Measurements from ENCODE around the gene GRID2. TPM values are rescaled to one million over a fixed set of nuclear protein-coding genes. Genes with fewer than 3 reads are reported as not detected.

GRID2 gene
- total RNA-seq, 1 donor from 2014 or later, result not detected

- intact Hi-C loops (cut with micrococcal nuclease), result no loop called here
Observed at GRCh38 chr4:93732509-93732908, 1428.7 kb downstream of the GRID2 start.

GRCh38 chr4:93740890-93741289, 1437.1 kb downstream of the GRID2 start:
- intact Hi-C loops (cut with micrococcal nuclease), result no loop called here

- intact Hi-C loops (cut with micrococcal nuclease), result no loop called here
Observed at GRCh38 chr4:93743022-93743421, 1439.3 kb downstream of the GRID2 start.

GRCh38 chr4:93743635-93744034, 1439.9 kb downstream of the GRID2 start:
- intact Hi-C loops (cut with micrococcal nuclease), result no loop called here

GRCh38 chr4:93744961-93745360, 1441.2 kb downstream of the GRID2 start:
- intact Hi-C loops (cut with micrococcal nuclease), result no loop called here

GRCh38 chr4:93746031-93746430, 1442.3 kb downstream of the GRID2 start:
- intact Hi-C loops (cut with micrococcal nuclease), result no loop called here

- intact Hi-C loops (cut with micrococcal nuclease), result no loop called here
Observed at GRCh38 chr4:93747220-93747619, 1443.5 kb downstream of the GRID2 start.

- intact Hi-C loops (cut with micrococcal nuclease), result no loop called here
Observed at GRCh38 chr4:93748373-93749291, 1444.9 kb downstream of the GRID2 start.

- intact Hi-C loops (cut with micrococcal nuclease), result no loop called here
Observed at GRCh38 chr4:93749292-93749761, 1445.6 kb downstream of the GRID2 start.

- intact Hi-C loops (cut with micrococcal nuclease), result no loop called here
Observed at GRCh38 chr4:93751411-93751810, 1447.6 kb downstream of the GRID2 start.

- intact Hi-C loops (cut with micrococcal nuclease), result no loop called here
Observed at GRCh38 chr4:93756101-93756500, 1452.3 kb downstream of the GRID2 start.

- intact Hi-C loops (cut with micrococcal nuclease), result no loop called here
Observed at GRCh38 chr4:93759506-93759905, 1455.7 kb downstream of the GRID2 start.

GRCh38 chr4:93760284-93760683, 1456.5 kb downstream of the GRID2 start:
- intact Hi-C loops (cut with micrococcal nuclease), result no loop called here

GRCh38 chr4:93761286-93761685, 1457.5 kb downstream of the GRID2 start:
- intact Hi-C loops (cut with micrococcal nuclease), result no loop called here

- intact Hi-C loops (cut with micrococcal nuclease), result no loop called here
Observed at GRCh38 chr4:93764639-93765246, 1461.0 kb downstream of the GRID2 start.

GRCh38 chr4:93767917-93768316, 1464.2 kb downstream of the GRID2 start:
- intact Hi-C loops (cut with micrococcal nuclease), result no loop called here

- intact Hi-C loops (cut with micrococcal nuclease), result no loop called here
Observed at GRCh38 chr4:93770201-93770600, 1466.4 kb downstream of the GRID2 start.

- intact Hi-C loops (cut with micrococcal nuclease), result no loop called here
Observed at GRCh38 chr4:93771640-93772411, 1468.1 kb downstream of the GRID2 start.

- intact Hi-C loops (cut with micrococcal nuclease), result no loop called here
Observed at GRCh38 chr4:93772858-93773257, 1469.1 kb downstream of the GRID2 start.

- intact Hi-C loops (cut with micrococcal nuclease), result no loop called here
Observed at GRCh38 chr4:93775551-93775950, 1471.8 kb downstream of the GRID2 start.

GRCh38 chr4:93776386-93777080, 1472.8 kb downstream of the GRID2 start:
- intact Hi-C loops (cut with micrococcal nuclease), result no loop called here
